ENCODE results near the gene IGFN1.

Gene IGFN1

DNA sequence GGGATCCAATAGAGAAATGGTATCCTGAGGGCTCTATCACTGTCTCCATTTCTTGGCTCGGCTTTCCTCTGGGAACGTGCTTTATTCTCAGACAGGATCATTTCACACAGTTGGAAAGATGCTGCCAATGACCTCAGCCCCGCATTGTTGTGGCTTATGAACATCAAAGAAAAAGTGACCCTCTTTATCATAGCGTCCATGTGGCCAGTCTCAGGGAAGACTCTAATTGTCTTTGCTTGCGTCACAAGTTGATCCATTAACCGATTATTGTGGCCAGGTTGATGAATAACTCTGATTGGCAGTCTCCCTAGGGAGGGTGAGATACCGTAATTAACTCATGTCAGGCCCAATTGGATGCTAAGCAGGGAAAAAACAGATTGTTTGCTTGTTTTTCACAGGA lies 26.0 kb upstream of the IGFN1 start:
- DNase-seq: no peak

DNA sequence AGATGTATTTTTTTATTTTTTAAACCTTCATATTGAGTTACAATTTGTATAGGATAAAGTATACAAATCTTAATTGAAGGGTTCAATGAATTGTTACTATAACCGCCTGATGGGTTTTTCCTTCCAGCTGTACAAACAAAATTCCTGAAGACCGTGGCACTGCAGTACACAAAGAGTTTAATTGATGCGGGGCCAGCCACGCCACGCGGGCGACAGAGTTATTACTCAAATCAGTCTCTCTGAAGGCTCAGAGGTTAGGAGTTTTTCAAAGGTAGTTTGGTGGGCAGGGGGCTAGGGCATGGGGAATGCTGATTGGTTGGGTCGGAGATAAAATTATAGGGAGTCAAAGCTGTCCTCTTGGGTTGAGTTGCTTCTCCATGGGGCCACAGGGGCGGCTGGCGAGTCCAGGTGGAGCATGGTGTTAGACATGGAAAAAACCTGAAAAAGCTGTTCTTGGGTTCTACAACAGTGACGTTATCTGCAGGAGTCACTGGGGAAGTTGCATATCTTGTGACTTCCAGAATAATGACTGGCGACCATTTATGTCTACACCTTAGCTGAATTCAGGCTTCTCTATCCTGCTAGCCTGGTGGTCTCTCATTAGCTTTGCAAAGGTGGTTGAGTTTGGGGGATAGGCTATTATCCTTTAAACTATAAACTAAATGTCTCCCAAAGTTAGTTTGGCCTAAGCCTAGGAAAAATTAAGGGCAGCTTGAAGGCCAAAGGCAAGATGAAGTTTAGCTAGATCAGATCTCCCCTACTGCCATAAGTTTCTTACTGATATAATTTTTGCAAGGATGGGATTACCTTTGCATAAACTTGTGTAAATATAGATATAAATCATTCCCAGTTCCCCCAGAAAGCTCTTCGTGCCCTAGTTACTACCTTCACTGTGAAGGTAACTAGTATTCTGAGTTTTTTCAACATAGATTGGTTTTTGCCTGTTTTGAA lies 23.3 kb upstream of the IGFN1 start:
- no peak for DNase-seq

DNA sequence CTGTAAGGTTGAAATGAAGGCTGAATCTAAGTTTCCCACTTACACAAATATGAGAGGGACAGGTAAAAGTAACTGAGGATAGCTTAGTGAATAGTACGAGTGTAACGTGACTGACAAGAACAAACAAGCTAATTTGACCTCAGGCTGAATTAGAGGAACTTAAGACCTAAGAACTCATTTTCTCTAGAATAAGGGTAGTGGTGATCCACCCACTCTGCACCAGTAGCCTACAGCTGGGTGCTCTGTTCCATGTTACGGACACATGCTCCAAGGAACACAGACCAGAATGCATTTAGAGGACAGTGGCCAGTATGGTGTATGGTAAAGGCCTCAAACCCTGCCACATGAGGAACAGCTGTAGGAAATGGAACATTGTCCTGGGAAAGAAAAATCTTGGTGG lies 21.4 kb upstream of the IGFN1 start:
- no peak for DNase-seq

DNA sequence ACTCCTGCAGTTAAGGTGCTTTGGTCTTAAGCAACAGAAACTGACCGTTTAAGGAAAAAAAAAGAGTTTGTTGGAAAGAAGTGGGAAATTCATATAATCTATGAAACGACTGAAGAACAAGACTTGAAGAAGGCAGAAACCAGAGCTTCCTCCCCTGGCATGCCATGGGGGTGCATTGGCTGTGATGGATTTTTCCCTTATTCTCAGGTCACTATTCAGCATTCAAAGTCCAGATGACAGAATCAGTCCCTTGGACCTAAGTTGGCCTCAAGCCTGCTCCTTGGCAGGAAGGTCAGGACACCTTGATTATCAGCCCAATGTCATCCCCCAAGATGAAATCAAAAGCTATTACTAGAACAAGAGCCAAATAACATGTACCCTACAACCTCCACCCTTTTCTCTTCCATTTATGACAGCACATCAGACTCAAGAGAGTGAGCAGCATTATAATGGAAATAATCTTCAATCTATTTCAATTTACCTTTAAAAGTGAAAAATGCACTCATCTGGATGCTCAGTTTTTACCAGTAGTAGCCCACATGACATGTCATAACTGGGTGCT lies 20.6 kb upstream of the IGFN1 start:
- DNase-seq: no peak

DNA sequence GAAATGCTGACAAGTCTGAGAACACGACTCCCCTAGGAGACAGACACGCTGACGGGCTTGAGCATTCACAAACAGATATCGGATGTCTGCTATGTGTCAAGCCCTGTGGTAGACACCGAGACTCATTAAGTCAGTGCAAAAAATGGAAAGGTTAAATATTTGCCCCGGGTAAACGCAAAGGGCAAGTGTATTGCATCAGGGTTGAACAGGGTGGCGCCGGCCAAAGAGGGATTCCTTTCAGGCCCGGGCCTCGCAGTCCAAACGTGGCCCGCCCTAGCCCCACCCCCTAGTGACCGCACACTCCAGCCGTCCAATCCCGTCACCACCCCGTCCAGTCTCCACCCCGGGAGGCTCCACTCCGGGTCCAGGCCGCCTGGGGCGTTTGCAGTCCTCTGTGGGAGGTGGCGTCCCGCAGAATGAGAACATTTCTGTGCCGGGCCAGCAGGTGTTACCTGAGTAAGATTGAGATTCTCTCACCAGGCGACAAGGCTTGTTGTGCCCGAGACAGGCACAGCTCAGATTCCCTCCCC lies 20.0 kb upstream of the IGFN1 start:
- peak; percentile 24 to 61 (median 57) for DNase-seq

DNA sequence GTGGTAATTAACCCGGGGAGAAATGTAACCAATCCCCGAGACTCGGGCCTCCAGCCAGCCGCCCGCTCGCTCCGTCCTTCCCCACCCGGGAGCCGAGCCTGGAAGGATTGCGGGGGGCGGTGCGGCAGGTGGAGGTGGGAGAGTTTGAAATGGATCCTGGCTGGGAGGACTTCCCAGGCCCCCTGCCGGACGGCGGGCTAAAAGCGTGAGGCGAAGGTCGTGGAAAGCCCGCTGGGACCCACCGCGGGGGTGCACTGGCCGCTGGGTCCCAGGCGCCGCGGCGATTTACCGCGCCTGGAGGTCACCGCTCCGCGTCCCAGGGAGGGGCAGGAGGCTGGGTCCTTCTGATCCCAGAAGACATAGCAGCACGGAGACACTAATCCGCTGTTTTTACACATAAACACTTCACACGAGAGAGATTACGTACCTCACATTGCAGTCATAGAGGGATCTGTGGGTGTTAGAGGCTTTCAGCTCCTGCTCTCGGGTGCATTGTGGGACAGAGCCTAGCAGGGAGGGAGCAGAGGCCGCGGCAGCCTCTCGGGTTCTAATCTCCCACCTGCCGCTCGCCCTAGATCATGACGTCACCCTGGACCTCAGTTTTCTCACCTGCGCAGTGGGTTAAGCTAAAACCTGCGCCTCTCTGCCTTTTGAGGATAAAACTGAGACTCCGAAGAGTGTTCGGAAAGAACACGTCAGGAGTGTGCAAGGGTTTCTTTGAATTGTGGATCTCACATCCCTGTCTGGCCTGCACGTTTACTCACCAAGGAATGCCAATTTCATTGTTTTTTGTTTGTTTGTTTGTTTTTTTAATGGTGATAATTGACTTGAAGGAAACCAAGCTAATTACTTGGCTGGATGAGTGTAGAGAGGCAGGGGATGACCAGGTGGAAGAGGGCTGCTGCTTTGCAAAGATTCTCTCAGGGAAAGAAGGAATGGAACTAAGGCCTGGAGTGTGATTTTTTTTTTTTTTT lies 19.3 kb upstream of the IGFN1 start:
- peak in 3 of 6 experiments; percentile 56 to 59 (median 58) for DNase-seq

DNA sequence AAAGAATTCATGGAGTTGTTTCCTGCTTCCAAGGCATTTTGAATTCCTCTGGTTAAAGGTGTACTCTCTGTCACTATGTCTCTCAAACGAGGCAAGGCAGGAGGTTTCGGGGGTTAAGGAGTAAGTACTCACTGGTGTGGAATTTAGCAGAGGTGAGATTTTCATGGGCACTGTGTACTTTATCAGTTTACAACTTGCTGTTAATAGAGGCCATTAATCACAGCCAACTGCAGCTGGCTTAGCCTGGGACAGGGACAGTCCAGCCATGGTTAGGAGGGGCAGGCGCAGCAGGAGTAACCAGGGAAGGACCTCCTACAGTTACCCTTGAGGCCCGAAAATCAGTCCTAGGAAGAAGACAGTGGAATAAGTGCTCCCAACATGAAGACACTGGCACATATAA lies 18.3 kb upstream of the IGFN1 start:
- DNase-seq: no peak

DNA sequence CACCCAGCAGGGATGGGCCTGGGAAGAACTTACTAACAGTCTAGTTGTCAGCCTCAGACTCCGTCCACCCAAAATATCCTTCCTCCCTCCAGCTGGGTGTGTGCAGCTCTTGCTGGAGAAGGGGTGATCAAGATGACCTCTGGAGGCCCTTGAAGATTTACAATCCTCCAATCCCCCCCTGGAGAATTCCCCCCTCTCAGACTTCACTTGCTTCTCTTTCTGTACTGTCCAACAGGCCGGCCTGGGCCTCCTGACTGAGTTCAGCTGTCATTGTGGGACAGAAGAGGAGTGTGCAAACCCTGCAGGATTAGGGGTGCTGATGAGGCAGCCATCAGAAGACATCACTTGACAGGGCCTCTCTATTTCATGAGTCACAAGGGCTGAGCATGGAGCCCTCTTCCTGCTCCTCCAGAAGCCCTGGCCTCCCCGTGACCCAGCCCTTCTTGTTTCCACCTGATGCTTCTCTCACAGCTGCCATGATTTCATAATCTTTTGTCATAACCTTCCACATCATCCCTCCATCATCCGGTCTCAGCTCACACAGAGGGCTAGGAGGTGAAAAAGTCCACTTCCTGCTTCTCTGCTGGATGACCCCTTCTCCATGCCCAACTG lies 17.5 kb upstream of the IGFN1 start:
- DNase-seq: no peak

DNA sequence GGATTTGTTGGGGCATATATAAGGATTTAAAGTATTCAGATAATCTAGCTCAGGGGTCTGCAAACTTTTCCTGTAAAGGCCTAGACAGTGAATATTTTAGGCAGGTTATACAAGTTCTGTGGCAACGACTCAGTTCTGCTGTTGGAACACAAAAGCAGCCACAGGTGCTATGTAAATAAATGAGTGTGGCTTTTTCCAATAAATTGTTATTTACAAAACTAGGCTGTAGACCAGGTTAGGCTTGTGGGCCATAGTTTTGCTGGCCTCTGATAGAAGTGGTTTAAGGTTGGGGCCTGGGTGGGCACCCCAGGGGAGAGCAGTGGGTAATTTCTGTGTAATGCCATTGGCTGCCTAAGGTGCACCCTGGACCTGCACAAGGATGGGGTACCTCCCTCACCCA lies 16.9 kb upstream of the IGFN1 start:
- no peak for DNase-seq

DNA sequence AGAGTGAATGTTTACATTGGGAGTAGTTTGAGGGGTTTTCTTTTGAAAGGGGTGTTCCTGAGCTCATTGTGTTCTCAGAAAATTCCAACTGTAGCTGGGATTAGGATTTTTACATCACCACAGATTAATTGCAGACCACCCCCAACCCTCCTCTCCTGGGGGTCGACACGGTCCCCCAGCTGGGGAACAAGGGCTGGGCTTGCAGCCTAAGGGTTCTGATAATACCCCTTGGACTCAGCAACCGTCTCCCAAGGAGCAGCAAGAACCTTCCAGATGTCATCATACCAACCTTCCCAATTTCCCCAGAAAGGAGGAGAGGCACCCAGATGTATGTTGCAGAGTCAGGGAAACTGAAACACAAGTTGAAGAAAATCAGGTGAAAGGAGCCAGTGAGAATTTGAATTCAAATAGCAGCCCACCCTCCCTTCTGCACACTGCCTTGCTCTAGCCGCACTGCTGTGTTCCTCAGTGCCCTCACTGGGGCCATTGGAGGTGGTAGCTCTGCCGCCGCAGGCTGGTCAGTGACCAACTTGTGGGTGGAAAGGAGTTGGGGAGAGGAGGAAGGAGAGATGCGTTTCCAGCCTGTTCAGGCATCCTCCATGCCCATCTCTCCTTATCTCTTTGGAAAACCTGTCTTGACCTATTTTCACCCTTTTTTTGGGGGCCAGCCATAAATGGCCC lies 14.7 kb upstream of the IGFN1 start:
- DNase-seq: no peak

DNA sequence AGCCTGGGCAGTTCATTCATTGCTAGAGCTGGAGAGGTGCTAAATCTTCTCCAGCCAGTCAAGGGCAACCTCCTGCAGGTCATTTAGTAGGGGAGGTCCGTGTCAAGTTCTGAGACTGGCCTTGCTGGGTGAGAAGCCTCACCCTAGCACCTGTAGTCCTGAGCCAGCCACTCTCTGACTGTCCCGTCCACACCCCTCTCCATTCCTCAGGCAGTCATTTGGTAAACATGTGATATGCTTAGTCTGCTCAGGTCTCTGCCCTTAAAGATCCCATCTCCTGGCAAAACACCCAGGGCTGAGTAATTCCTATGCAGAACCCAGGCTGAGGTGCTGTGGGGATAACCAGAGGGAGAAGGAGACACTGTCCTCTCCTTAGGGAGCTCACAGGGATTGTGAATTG lies 13.7 kb upstream of the IGFN1 start:
- no peak for DNase-seq

DNA sequence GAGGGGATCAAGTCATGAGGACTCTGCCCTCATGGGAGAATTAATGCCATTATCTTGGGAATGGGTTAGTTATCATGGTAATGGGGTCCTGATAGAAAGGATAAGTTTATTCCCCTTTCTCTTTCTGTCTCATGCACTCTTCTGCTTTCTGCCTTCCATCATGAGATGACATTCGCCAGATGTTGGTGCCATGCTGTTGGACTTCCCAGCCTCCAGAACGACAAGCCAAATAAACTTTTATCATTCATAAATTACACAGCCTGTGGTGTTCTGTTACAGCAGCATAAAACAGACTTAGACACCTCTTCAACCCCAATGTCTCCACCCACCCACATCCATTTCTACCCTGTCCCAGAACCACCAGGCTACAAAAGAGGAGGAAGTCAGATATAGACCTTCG lies 11.9 kb upstream of the IGFN1 start:
- DNase-seq: no peak

DNA sequence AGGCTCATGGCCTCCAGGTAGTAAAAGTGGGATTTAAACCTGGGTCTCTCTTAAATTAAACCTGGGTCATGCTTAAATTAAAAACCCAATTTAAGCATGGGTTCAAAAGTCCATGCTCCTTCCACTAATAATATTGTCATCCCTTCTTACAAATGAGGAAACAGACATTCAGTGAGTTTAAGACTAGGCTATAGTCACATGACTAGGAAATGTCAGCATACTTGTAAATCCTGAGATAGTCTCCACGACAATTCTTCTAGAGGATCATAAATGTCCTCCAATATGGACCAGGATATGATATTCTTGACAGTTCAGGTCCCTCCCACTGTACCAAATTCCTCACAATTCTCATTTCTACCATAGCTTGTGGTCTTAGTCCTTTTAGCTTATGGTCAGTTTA lies 10.5 kb upstream of the IGFN1 start:
- DNase-seq: no peak

DNA sequence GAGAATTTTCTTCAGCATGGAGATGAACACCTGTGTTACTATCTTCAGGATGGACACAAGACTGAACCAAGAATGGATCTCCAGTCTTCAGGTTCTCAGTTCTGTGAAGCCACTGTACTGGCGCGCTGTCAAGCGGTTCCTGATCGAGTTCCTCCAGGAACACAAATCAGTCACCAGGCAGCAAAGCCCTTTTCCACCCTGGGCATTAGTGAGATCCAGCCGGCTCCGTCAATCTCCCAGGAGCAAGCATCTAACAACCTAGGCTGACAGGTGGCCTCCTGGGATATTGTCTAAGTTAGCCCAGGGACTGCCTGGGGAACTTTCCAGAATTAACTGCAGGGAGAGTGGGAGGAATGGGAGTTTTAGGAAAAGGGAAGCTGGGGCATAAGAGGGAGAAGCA lies 9.7 kb upstream of the IGFN1 start:
- DNase-seq: no peak

DNA sequence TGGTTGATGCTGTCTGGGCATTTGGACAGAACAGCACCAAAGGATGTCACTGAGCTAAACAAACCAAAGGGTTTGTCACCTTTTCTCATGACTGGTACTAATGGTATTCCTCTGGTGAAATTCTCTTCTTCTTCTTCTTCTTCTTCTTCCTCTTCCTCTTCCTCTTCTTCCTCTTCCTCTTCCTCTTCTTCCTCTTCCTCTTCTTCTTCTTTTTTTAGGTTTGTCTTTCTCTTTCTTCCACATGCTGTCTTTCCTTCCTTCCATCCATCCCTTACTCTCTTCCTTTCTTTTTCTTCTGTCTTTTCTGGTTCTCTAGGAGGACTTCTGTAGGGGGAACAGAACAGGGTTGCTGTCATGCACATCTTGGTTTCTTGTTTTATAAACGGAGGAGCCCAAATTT lies 9.3 kb upstream of the IGFN1 start:
- DNase-seq: no peak

DNA sequence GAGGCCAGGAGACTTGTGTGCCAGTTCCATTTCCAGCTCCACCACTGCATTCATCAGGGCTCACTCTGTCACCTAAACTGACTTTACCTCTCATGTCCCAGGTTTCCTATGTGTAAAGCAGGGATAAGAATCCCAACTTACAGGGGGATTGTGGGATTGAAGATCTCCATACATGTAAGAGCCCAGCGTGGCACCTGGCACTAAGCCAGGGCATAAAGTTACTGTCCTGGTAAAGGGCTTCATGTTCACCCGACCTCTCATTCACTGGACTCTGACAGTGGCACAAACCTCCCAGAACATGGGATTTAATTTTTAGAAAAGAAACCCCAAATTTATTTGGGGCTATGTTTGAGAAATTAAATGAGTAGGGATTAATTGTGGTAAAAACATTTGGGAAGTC lies 8.9 kb upstream of the IGFN1 start:
- no peak for DNase-seq

DNA sequence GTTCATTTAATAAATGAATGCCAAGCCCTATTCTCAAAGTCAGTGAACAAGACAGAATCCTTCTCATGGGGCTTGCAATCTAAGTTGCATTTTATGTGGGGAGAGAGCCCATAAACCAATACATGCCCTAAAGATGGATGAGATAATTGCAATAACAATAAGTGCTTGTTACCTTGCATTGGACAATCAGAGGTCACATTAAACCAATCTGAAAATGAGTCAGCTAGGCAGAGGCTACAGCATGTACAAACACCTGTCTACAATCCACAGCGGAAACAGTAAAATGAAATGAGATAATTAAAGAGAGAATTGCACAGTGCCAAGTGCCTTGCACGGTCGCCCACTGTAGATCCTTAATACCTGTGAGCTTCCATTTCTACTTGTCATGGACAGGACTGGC lies 7.4 kb upstream of the IGFN1 start:
- no peak for DNase-seq

DNA sequence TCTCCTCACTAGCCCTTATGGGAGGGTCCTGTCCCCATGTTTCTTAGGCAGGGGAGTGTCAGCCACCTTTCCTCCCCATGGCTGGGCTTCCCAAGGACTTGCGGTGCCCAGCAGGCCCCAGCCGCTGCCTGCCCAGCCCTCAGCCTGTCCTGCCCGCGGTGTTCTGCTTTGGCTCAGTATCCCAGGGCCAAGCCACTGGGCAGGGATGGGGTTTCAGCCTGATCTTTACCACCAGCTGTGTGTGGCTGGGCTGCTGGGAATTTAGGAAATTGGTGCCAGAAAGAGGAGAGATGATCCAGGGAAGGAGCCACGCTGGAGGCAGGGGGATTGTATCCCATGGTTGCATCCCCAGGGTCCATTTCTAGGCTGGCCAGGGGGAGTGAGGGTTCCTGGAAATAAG lies 6.9 kb upstream of the IGFN1 start:
- DNase-seq: no peak

DNA sequence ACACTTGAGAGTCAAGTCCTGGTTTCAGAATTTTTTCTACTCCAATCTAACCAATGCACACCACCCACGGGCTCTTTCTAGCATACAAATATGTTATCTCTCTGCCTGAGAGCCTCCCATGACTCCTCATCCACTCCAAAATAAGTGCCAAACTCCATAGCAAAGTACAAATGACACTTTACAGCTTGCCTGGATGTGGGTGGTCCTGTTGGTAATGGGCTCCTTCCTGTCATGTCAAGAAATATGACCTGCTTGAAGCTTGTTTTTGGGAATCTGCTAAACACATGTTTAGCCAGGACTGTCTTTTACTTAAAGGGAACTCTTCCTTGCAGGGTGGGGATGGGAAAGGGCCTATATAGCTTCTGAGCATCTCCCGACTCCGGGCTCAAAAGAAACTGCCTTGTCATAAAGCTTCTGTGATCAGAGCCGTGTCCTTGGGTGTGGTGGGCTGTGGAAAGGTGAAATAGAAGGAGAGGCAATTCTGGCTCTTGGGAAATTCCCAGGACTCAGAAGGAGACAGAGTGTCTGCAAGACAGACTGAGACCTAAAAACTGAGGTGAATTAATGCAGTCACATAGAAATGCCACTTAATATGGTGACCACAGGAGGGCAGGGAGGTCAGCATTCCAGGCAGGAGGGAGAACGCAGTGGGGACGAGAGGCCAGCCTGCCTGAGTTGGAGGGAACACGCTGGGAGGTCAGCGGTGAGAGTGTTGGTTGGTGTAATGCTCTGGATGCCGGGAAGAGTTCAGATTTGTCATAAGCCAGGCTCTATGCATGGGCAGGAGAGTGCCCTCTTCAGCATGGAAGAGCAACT lies 6.1 kb upstream of the IGFN1 start:
- no peak for DNase-seq

DNA sequence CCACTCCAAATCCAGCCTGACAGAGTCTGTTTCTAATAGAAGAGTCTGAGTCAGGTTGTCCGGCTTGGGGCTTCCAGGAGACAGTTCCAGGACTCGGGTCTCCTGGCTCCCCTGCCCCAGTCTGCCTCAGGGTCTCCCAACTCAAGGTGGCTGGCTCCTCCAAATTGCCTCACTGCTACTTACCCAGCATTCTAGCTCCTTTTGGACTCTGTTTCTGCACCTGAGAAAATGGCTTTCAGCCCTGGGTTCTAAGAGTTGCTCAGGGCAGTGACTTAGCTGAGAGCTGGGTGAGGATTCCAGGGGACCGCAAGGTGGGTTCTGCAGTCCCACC lies 5.5 kb upstream of the IGFN1 start:
- no peak for DNase-seq

DNA sequence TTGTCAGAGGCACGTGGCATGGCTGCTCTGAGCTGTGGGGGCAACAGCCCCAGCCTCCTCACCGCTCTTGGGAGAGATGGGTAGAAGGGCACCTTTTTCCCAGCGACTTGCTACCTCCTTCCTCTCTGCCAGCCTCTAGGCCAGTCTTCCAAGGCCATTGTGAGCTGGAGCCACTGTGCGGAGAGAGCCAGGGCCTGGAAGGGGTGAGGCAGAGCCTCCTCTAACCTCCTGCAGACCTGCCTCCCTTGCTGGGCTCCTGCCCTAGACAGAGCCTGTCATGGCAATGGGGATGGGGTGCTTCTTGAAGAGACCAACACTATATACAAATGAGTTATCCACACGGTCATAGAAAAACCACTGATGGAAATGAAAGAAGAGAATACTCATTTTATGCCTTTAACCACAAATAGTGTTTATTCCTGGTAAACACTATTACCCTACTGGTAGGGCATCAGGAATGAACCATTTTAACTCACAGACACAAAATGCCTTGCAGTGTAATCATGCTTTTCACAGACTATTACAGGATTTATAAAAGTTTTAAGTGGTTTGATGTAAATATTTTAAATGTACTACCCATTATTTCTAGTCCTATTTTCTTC lies 5.0 kb upstream of the IGFN1 start:
- no peak for DNase-seq
